Nephron (organoid): ENCODE measurements around the gene PSORS1C1.

ENCODE experiments used
- H3K27ac Mint-ChIP-seq, 3 experiments: 2 replicates each; pipeline ENCODE4 v1.8.0; 2020; ENCODE audit warnings: mixed read lengths in 3 of 3, mild to moderate bottlenecking in 2 of 3, moderate library complexity in 1 of 3
- H3K27me3 Mint-ChIP-seq: 2 replicates; pipeline ENCODE4 v1.8.0; 2021; ENCODE audit warnings: low read depth, mild to moderate bottlenecking, moderate library complexity, mixed read lengths
- H3K36me3 Mint-ChIP-seq: 2 replicates; pipeline ENCODE4 v1.8.0; 2020; ENCODE audit warnings: low read depth, mixed read lengths
- H3K4me1 Mint-ChIP-seq: 2 replicates; pipeline ENCODE4 v1.8.0; 2020; ENCODE audit warnings: mixed read lengths
- H3K4me3 Mint-ChIP-seq, 3 experiments: 2 replicates each; pipeline ENCODE4 v1.8.0; 2020; ENCODE audit warnings: mild to moderate bottlenecking in 3 of 3, mixed read lengths in 3 of 3, moderate library complexity in 2 of 3
- H3K9me3 Mint-ChIP-seq: 2 replicates; pipeline ENCODE4 v1.8.0; 2020; ENCODE audit warnings: mixed read lengths
- CTCF ChIP-seq, 3 experiments: fragments of 200-600 bp; sonication (generic); IDR thresholded peaks; one replicate each; pipeline ENCODE4 v1.5.0; 2021; ENCODE audit warnings: antibody characterized with exemption in 3 of 3; ENCODE audit not compliant: unreplicated experiment in 3 of 3

The PSORS1C1 gene

GRCh38 chr6:31171931-31172905, 57.6 kb downstream of the PSORS1C1 start:
- H3K27ac Mint-ChIP-seq: no peak overlapping the region

GRCh38 chr6:31172973-31173384, 58.4 kb downstream of the PSORS1C1 start:
- Mint-ChIP-seq H3K27me3 (peaks cover 28% of the 10 kb centered on the region), H3K4me1 (peaks cover 6% of the 10 kb centered on the region), H3K36me3 (no peaks in the 10 kb centered on the region), H3K9me3 (no peaks in the 10 kb centered on the region), H3K4me3 (no peak overlapping the region), H3K27ac (no peak overlapping the region)
- no peak for TF ChIP-seq CTCF (IDR thresholded peaks at IDR 0.05; ENCODE audit: unreplicated experiment in 3 of 3)

More at GRCh38 chr6:31171931-31172905, 57.6 kb downstream of the PSORS1C1 start:
- Mint-ChIP-seq H3K36me3 (no peaks in the 10 kb centered on the region), H3K27me3 (peaks cover 33% of the 10 kb centered on the region), H3K9me3 (no peaks in the 10 kb centered on the region), H3K4me1 (peaks cover 6% of the 10 kb centered on the region), H3K4me3 (no peak overlapping the region)
- no peak for TF ChIP-seq CTCF (IDR thresholded peaks at IDR 0.05; ENCODE audit: unreplicated experiment in 3 of 3)

- H3K4me1 Mint-ChIP-seq: peaks cover 6% of the 10 kb centered on the region
- H3K4me3 Mint-ChIP-seq: no peak overlapping the region
- no peaks in the 10 kb centered on the region for H3K36me3 Mint-ChIP-seq
- peaks cover 25% of the 10 kb centered on the region for H3K27me3 Mint-ChIP-seq
- no peaks in the 10 kb centered on the region for H3K9me3 Mint-ChIP-seq
- no peak for TF ChIP-seq CTCF (IDR thresholded peaks at IDR 0.05; ENCODE audit: unreplicated experiment in 3 of 3)
- no peak overlapping the region for H3K27ac Mint-ChIP-seq
These were observed 58.8 kb downstream of the PSORS1C1 start for GRCh38 chr6:31173406-31173805.

GRCh38 chr6:31174378-31174777, 59.8 kb downstream of the PSORS1C1 start:
- Mint-ChIP-seq H3K4me1 (peaks cover 6% of the 10 kb centered on the region), H3K9me3 (no peaks in the 10 kb centered on the region), H3K4me3 (no peak overlapping the region), H3K27me3 (peaks cover 18% of the 10 kb centered on the region), H3K36me3 (no peaks in the 10 kb centered on the region), H3K27ac (no peak overlapping the region)
- no peak for TF ChIP-seq CTCF (IDR thresholded peaks at IDR 0.05; ENCODE audit: unreplicated experiment in 3 of 3)

- Mint-ChIP-seq H3K4me1 (peaks cover 6% of the 10 kb centered on the region), H3K9me3 (no peaks in the 10 kb centered on the region), H3K36me3 (no peaks in the 10 kb centered on the region), H3K27ac (peak overlapping the region in 1 of 3 experiments; percentile 20), H3K27me3 (peaks cover 8% of the 10 kb centered on the region), H3K4me3 (no peak overlapping the region)
- TF ChIP-seq CTCF (IDR thresholded peaks at IDR 0.05; ENCODE audit: unreplicated experiment in 3 of 3): no peak
These were observed 61.4 kb downstream of the PSORS1C1 start for GRCh38 chr6:31175971-31176370.
